HG03520 (cell line): ENCODE measurements around the gene NFIX.

Experiments
- ATAC-seq: cut with Tn5 transposase; IDR thresholded peaks from one replicate; pipeline ENCODE4 v1.9.1; 2021; ENCODE audit warnings: mild to moderate bottlenecking, moderate library complexity; ENCODE audit not compliant: unreplicated experiment

NFIX gene

DNA sequence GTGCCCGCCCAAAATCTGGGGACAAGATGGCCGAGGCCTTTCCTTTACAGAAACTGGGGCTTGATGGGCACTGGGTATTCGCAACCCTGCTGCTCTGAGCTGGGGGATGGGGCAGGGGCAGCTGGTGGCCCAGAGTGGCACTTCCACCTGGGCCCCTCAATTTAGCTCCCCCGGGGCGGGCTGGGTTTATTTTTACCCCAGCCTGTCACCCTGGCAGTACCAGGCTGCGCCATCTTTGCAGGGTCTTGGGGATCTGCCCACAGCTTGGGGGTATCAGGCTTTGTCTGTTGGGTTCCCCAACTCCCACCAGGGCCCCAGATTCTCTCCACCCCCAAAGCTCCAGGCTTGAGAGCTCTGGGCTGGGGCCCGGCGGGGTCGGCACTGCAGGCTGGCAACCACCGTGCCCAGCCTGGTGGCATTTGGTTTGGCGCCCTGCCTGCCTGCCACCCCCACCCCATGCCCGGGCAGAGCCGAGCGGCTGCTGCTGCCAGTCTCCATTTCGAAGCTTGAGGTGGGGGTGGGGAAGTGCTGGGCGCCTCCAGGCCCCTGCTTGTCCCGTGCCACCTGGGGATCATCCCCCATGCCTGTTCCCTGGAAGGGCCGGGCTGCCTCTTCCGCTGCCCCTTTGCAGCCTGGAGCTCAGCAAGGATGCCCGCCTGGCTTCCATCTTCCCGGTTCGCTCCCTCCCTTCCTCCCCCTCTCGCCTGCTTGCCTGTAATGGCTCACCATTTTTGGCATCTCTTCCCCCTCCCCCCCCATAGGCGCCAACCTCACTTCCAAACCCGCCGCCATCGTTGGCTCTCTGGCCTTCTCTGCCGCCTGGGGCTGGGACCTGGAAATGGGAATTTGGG, 11.4 kb downstream of the NFIX start:
- ATAC-seq, result no peak

DNA sequence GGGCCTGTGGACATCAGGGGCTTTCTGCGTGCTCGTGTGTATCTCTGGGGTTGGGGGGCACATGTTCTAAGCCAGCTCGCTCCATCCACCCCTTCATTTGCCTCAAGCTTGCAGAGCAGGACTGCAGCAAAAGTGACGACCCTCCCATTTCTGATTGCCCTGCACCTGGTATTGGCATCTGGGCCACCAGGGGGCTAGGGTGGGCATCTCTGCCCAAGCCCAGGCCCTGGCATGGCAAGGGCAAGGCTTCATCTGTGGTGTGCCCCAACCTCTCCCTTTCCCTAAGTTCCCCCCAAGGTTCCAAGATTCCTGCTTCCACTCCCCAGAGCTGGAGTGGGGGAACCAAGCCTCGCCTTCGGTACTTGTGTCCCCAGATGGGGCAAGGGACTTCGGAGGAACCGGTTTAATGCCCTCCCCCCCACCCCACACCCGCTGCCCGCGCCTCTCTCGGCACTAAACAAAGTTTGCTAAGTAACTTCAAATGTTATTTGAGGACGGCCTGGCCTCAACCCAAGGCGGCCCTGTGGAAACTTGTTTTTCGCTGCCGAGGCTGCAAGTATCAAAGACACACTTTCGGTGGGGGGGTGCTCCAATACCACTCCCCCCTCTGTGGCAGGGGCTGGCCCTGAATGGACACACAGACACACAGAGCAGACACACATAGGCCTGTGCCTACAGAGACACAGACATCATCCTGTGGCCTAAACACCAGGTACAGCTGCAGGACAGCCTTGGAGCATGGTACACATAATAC, 12.2 kb downstream of the NFIX start:
- no peak for ATAC-seq

DNA sequence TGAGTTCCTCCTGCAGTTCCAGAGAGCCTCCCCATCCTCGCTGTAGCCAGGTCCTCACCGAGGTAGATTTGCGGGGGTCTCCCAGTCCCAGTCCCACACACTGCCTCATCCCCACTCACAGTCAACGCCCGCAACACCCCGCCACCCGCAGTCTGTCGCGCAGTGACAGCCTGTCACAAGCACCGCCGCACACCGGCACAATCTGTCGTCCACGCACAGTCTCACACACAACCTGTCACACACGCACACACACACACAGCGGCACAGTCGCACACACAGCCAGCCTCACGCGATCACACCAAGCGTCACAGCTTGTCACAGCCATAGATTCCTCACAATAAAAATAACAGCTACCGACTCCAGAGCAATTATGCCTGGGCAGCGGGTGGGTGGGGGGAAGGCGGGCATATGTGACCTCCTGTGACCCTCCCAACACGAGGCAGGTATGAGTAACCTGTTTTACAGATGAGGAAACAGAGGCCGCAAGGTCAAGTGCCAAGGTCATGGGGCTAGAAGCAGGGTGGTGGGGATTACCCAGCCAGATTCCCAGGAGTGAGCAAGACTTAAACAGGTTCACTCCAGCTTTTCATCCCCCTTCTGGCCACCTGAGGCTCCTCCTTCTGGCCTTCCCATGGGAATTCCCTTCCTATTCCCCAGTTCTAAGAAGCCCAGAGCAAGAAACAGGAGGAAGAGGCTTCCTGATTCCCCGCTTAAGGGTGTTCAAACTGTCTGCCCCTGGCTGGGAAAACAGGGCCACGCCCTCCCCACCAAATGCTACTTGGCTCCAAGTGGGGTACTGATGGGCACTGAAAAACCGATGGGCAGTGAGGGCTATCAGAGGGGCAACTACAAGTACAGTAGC, 13.9 kb downstream of the NFIX start:
- ATAC-seq, result no peak

DNA sequence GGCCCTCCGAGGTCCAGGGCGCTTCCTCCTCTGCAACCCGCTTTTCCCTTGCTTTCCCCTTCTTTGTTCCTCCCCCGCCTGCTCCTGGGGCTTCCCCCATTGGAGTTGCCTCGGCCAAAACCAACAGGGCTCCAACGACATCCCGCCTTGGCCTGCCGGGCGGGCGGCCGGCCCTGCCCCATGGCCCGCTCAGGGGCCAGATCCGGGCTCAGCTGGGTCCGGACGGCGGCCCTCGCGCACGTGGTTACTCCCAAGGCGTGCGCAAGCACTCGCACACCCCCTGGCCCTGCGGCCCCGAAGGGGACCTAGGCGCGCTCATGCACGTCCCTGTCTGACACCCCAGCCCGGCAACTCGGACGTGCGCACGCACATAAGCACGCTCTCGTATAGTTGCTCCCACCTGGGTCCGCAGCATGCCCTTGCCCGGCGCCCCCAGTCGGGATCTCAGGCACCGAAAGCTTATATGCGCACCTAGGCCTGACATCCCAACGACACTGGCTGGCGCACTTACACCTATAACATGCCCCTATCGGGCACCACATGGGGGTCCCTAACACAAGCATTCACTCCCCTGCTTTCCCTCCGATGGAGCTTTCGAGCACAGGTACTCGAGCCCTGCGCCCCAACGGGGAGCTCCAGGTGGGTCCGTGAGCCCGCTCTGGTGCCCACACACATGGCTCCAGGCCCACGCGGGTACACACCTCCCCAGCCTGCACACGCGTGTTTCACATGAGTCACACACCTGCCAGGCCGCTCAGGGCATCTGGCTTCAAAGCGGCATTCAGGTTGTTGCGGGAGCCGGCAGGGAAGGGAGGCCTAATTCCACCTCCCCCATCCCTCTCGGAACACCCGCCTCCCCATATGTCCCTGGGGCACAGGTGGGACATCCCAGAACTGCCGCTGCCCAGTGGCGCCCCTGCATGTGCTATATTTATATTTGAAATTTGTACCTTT, 15.0 kb downstream of the NFIX start:
- no peak for ATAC-seq

DNA sequence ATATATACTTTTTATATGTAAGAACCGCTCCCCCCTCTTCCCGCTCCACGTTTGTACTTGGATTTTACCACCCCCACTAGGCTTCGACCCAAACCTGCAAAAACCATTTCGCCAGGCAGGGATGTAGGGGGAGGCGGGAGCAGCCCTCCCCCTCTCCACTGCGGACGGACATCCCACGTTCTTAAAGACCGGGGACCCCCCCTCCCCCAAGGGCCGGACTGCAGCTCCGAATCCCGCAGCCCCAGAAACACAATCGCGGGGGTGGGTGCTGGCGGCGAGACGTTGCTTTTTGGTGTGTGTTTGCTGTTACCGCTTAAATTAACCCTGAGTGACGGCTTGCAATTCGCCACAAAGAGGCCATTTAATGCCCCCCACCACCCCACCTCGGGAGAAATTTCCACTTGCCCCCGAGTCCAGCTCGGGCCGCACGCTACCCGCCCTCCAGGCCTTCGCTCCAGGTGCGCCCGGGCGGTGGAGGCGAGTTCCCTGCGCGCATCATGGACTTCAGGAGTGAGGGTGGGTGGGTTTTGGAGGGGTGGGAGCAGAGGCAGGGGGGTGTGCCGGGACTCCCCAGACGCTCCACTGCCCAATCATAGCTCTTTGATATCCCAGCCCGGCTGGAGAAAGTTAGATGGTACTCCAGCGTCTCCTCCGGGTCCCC, 15.8 kb downstream of the NFIX start:
- ATAC-seq, result no peak

- no peak for ATAC-seq
Measured at GRCh38 chr19:13011653-13012389, 16.5 kb downstream of the NFIX start.

DNA sequence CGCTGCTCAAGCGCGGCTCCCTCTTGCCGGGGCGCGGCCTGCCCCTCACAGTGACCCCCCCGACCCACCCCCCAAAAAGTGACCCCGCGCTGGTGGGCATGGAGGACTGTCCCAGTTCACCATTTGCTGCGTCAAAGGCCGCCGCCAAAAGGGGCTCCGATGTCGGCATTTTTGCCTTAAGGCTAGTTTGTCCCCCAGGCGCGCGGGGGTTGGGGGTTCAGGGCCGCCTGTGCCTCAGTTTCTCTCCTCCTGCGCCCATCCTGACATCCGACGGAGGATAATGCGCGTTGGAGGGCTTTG, 17.1 kb downstream of the NFIX start:
- no peak for ATAC-seq

DNA sequence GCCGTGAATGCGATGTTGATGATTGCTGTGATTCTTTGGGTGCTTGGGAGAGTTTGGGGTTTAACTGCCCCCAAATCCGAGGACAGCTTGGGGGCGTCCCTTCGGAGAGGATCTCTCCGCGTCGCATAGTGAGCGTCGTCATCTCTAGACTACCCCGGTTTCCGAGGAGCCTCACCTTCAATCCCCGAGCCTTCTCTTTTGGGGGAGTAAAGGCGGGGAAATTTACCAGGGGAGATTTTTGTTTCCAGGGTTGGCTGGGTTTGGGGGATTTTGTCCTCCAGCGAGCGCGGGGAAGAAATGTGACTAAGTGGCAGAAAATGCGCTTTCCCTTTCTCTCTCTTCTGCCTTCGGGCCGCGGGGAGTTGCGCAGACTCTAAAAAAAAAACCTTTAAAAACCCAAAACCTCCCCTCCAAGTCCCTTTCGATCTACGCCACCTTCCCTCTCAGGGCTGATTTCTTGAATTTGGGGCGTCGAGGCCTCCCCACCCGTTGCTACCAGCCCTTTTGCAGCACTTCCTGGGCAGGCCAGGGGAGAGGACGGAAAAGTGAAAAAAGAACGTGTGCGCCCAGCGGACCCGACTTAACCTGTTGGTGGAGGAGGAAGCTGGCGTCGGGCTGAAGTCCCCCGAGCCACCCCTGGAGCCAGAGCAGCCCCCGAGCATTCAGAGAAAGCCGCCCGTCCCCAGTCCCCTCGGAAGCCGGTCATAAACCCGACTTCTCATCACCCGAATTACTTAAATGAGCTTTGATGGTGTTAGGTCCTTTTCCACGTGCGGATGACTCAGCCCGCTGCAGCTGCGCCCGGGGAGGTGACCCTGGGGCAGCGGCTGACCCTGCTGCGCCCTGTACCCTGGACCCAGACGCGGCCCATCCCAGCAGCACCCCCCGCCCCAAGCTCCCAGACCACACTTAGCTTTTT, 17.7 kb downstream of the NFIX start:
- no peak for ATAC-seq

- ATAC-seq, result no peak
Measured at GRCh38 chr19:13013649-13014048, 18.4 kb downstream of the NFIX start.

DNA sequence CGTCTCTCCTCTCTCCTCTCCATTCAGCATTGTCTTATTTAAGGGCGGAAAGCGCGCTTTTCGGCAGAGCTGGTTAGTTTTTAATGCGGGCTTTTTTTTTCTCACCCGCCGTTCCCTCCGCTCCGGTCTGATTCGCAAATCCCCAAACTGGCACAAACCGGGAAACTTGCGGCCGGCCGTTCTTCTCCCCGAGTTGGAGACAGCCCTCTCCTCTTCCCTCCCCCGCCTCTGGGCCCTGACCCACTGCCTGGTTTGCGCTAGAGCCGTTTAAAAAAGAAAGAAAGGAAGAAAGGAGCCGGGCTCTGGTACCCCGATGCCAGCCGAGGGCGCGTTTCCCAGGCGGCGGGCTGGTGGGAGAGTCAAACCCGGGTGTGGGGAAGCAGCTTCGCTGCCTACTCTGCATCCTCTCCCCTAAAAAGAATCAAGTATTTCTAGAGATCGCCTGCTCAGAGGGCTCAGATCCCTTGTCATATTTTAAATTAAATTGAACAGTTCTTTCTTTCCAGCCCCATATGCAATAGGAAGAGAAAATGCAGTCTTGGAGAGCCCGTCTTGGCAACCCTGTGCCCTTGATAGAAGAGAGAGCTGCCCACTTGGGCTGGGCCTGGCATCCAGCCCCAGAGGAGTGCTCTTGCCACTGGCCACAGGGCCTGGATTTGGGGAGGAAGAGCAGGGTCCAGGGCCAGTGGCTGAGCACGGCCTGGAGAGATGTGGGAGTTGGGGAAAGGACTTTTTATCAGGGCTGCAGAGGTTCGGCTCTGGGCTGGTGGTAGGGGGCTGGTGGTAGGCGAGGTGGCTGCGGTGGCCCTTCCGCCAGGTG, 19.0 kb downstream of the NFIX start:
- no peak for ATAC-seq

DNA sequence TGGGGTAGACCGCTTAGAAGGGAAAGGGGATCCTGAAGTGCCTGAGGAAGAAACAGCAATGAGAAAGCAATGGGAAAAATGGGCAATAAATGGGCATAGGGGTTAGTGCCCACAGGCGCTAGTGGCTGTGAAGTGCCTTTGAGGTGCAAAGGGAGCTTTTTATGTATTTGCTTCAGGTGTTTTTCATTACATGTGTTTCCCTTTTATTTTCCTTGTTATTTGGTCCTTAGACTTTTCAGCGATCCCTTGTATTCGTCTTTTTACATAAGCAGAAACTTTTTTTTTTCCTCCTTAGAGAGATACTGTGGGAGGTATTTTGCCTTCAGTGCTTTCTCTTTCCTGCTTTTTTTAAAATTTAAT, 19.6 kb downstream of the NFIX start:
- no peak for ATAC-seq

GRCh38 chr19:13015361-13016223, 20.3 kb downstream of the NFIX start:
- ATAC-seq, result no peak

DNA sequence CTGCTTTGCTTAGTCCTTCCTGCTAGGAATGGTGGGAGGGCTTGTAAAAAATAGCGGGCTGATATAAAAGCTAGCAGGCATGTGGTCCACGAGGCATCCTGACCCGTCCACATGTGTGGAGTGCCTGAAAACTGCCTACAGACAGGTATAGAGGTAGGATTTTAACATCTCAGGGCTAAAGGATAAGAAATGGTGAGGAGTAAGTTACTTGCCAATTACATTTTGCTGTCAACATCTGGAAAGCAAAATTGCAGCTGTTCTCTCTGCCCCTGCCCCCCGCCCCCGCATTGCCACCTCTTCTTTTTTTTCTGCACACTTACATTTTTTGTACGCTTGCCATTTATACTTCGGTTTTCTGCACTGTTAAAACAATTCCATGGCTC, 21.0 kb downstream of the NFIX start:
- no peak for ATAC-seq

GRCh38 chr19:13016628-13017305, 21.5 kb downstream of the NFIX start:
- ATAC-seq, result no peak

DNA sequence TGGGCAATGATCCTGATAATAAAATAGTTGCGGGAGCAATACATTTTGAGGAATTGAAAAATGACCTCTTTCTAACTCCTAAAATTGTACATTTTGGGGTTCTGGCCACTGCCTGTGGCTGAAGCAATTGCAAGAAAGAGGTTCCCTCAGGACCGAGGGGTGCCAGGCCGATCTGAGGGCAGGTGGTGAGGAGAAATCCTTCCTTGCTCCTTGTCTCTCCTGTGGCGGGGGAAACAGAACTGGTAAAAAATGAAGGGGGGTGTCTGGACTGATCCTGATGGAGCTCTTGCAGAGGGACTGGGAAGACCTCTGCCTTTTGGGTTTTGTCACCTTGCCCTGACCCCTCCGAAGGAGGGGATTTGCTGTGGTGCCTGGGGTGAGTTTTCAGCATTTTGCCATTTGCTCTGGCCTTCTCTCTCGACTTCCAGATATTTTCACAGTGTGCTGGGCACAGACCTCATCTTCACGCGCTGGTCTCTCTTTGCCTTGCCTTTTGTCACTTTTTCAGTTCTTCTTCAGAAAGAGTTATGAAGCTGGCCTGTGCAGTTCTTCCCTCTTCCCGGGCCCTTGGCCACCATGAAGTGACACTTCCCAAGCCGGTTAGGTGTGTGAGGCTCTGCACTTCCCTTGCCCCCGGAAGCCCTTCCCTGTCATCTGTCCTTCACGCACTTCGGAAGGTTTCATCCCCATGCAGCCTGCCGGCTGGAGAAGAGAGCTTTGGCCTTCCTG, 22.2 kb downstream of the NFIX start:
- no peak for ATAC-seq
